Neural progenitor cell (in vitro differentiated cells): Measurements from ENCODE around the gene MSL2. TPM values are rescaled to one million over a fixed set of nuclear protein-coding genes. Genes with fewer than 3 reads are reported as not detected.
"Not testable (repeated sequence)": the region's sequence is repeated elsewhere in the genome, so short reads cannot be mapped to it uniquely, and the experiment has no call there.

ENCODE experiments used
- DNase-seq: peaks from one replicate; pipeline ENCODE4 v3.0.0-alpha.2; 2016; ENCODE audit warnings: low spot score
- H2AFZ ChIP-seq: fragments of 200-600 bp; sonication (generic); replicated peaks from 2 replicates; pipeline ENCODE4 v1.6.1; 2016; ENCODE audit warnings: antibody characterized with exemption
- H3F3A ChIP-seq: fragments of 200-600 bp; sonication (generic); 2 replicates; pipeline ENCODE4 v1.6.1; 2016; ENCODE audit warnings: antibody characterized with exemption, low read depth
- H3K27ac ChIP-seq: fragments of 200-600 bp; sonication (generic); 2 replicates; pipeline ENCODE4 v1.5.1; 2016; ENCODE audit warnings: mild to moderate bottlenecking
- H3K27me3 ChIP-seq: fragments of 200-600 bp; sonication (generic); 2 replicates; pipeline ENCODE4 v1.6.1; 2016; ENCODE audit warnings: mild to moderate bottlenecking, moderate library complexity
- H3K36me3 ChIP-seq: fragments of 200-600 bp; sonication (generic); 2 replicates; pipeline ENCODE4 v1.5.1; 2016
- H3K4me1 ChIP-seq: fragments of 200-600 bp; sonication (generic); 2 replicates; pipeline ENCODE4 v1.6.1; 2016; ENCODE audit warnings: mixed run types
- H3K4me2 ChIP-seq: fragments of 200-600 bp; sonication (generic); 2 replicates; pipeline ENCODE4 v1.6.1; 2016
- H3K4me3 ChIP-seq: fragments of 200-600 bp; sonication (generic); 2 replicates; pipeline ENCODE4 v1.5.1; 2016
- H3K79me2 ChIP-seq: fragments of 200-600 bp; sonication (generic); 2 replicates; pipeline ENCODE4 v1.6.1; 2016; ENCODE audit warnings: low read depth
- H3K9ac ChIP-seq: fragments of 200-600 bp; sonication (generic); 2 replicates; pipeline ENCODE4 v1.6.1; 2016
- H3K9me3 ChIP-seq: fragments of 200-600 bp; sonication (generic); 2 replicates; pipeline ENCODE4 v1.5.1; 2016; ENCODE audit warnings: low read depth
- H4K20me1 ChIP-seq: fragments of 200-600 bp; sonication (generic); 2 replicates; pipeline ENCODE4 v1.6.1; 2016; ENCODE audit warnings: low read depth
- H3K27ac Mint-ChIP-seq: 3 replicates; pipeline ENCODE4 v1.8.0; 2021; ENCODE audit warnings: mixed read lengths
- H3K27me3 Mint-ChIP-seq: 2 replicates; pipeline ENCODE4 v1.8.0; 2022; ENCODE audit warnings: low read depth, mild to moderate bottlenecking, inconsistent platforms, moderate library complexity, mixed read lengths; ENCODE audit not compliant: insufficient read depth
- H3K36me3 Mint-ChIP-seq: 3 replicates; pipeline ENCODE4 v1.8.0; 2021; ENCODE audit warnings: mixed read lengths
- H3K4me1 Mint-ChIP-seq: 3 replicates; pipeline ENCODE4 v1.8.0; 2021; ENCODE audit warnings: mixed read lengths
- H3K4me3 Mint-ChIP-seq: 3 replicates; pipeline ENCODE4 v1.8.0; 2021; ENCODE audit warnings: mild to moderate bottlenecking, moderate library complexity, mixed read lengths
- H3K9me3 Mint-ChIP-seq: 3 replicates; pipeline ENCODE4 v1.8.0; 2020; ENCODE audit warnings: mixed read lengths
- EZH2 ChIP-seq: fragments of 200-600 bp; sonication (generic); IDR thresholded peaks from 2 replicates; pipeline ENCODE4 v1.6.1; 2017; ENCODE audit warnings: antibody characterized with exemption, mild to moderate bottlenecking, moderate library complexity
- EZH2phosphoT487 ChIP-seq: fragments of 200-600 bp; sonication (generic); IDR thresholded peaks from 2 replicates; pipeline ENCODE4 v1.6.1; 2017; ENCODE audit warnings: antibody characterized with exemption
- total RNA-seq: library from RNA; depleted of rRNA; stranded (reverse); fragments of >200 nt; gene quantifications from 2 replicates; pipeline ENCODE4 v1.2.3, GENCODE V29; 2015; ENCODE audit warnings: low replicate concordance
- TF ChIP-seq, protein P1 (sequence below): fragments of 200-600 bp; sonication (generic); IDR thresholded peaks from 2 replicates; pipeline ENCODE4 v1.5.1; 2017; ENCODE audit warnings: antibody characterized with exemption, mild to moderate bottlenecking

The MSL2 gene
- total RNA-seq, 1 donor from 2014 or later = 52.9 TPM

DNA sequence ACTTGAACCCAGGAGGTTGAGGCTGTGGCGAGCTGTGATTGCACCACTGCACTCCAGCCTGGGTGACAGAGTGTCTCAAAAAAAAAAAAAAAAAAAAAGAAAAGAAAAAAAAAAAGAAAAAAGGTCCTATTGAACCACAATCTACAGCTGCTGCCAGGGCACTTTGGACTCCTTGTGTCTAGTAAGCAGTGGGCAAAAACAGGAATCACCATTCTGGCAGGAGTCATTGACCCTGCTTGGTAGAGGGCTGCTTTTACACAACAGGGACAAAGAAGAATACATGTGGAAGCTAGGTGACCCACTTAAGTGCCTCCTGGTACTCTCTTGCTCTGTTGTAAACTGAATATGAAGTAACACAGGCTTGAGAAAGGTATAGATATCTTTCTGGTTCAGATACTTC is 39.4 kb upstream of the MSL2 start:
- Histone ChIP-seq H2AFZ (no peak overlapping the region), H3K4me2 (no peak overlapping the region), H3K36me3 (no peaks in the 10 kb centered on the region), H3K9me3 (no peaks in the 10 kb centered on the region), H3K9ac (no peak overlapping the region), H3K27ac (no peak overlapping the region), H3K4me3 (no peak overlapping the region), H3F3A (no peaks in the 10 kb centered on the region), H3K27me3 (no peaks in the 10 kb centered on the region), H3K79me2 (no peaks in the 10 kb centered on the region), H4K20me1 (no peaks in the 10 kb centered on the region), H3K4me1 (no peaks in the 10 kb centered on the region)
- Mint-ChIP-seq H3K4me3 (no peak overlapping the region), H3K4me1 (no peaks in the 10 kb centered on the region), H3K27me3 (peaks cover 2% of the 10 kb centered on the region), H3K27ac (no peak overlapping the region), H3K36me3 (no peaks in the 10 kb centered on the region), H3K9me3 (no peaks in the 10 kb centered on the region)
- no peak for TF ChIP-seq EZH2phosphoT487
- no peak for TF ChIP-seq EZH2
- no peak for DNase-seq

- H3K27me3 Mint-ChIP-seq = no peaks in the 10 kb centered on the region
- Histone ChIP-seq H4K20me1 (no peaks in the 10 kb centered on the region), H3K4me2 (no peak overlapping the region), H3K27me3 (no peaks in the 10 kb centered on the region), H3K79me2 (no peaks in the 10 kb centered on the region), H3K4me3 (no peak overlapping the region), H3K27ac (no peak overlapping the region), H3K36me3 (no peaks in the 10 kb centered on the region), H3F3A (no peaks in the 10 kb centered on the region), H3K9ac (no peak overlapping the region), H3K9me3 (no peaks in the 10 kb centered on the region), H3K4me1 (no peaks in the 10 kb centered on the region), H2AFZ (no peak overlapping the region)
- H3K4me3 Mint-ChIP-seq = no peak overlapping the region
- H3K27ac Mint-ChIP-seq = no peak overlapping the region
- no peak for TF ChIP-seq EZH2phosphoT487
- no peaks in the 10 kb centered on the region for H3K36me3 Mint-ChIP-seq
- no peaks in the 10 kb centered on the region for H3K4me1 Mint-ChIP-seq
- DNase-seq = no peak
- no peaks in the 10 kb centered on the region for H3K9me3 Mint-ChIP-seq
Measured at GRCh38 chr3:136232413-136232812, 36.3 kb upstream of the MSL2 start.

GRCh38 chr3:136222746-136223145 is 26.6 kb upstream of the MSL2 start:
- not testable (repeated sequence) for H3K4me1 Mint-ChIP-seq, H4K20me1 ChIP-seq, H3K27me3 Mint-ChIP-seq, H3K4me1 ChIP-seq, H3F3A ChIP-seq, H3K4me3 ChIP-seq, H3K27ac Mint-ChIP-seq, DNase-seq, H3K27me3 ChIP-seq, H3K27ac ChIP-seq, H3K4me3 Mint-ChIP-seq, H3K79me2 ChIP-seq, H3K36me3 Mint-ChIP-seq, H2AFZ ChIP-seq, H3K4me2 ChIP-seq, H3K36me3 ChIP-seq, H3K9me3 ChIP-seq, H3K9ac ChIP-seq
- peaks cover 16% of the 10 kb centered on the region for H3K9me3 Mint-ChIP-seq

- Histone ChIP-seq H3K4me1 (no peaks in the 10 kb centered on the region), H3K79me2 (no peaks in the 10 kb centered on the region), H3K4me3 (no peak overlapping the region), H3K27me3 (no peaks in the 10 kb centered on the region), H2AFZ (no peak overlapping the region), H3F3A (no peaks in the 10 kb centered on the region), H3K36me3 (no peaks in the 10 kb centered on the region), H3K9ac (no peak overlapping the region), H4K20me1 (no peaks in the 10 kb centered on the region), H3K4me2 (no peak overlapping the region), H3K9me3 (no peaks in the 10 kb centered on the region), H3K27ac (no peak overlapping the region)
- no peak overlapping the region for H3K27ac Mint-ChIP-seq
- no peaks in the 10 kb centered on the region for H3K36me3 Mint-ChIP-seq
- TF ChIP-seq EZH2 (no peak), EZH2phosphoT487 (no peak)
- TF ChIP-seq, protein P1, sequence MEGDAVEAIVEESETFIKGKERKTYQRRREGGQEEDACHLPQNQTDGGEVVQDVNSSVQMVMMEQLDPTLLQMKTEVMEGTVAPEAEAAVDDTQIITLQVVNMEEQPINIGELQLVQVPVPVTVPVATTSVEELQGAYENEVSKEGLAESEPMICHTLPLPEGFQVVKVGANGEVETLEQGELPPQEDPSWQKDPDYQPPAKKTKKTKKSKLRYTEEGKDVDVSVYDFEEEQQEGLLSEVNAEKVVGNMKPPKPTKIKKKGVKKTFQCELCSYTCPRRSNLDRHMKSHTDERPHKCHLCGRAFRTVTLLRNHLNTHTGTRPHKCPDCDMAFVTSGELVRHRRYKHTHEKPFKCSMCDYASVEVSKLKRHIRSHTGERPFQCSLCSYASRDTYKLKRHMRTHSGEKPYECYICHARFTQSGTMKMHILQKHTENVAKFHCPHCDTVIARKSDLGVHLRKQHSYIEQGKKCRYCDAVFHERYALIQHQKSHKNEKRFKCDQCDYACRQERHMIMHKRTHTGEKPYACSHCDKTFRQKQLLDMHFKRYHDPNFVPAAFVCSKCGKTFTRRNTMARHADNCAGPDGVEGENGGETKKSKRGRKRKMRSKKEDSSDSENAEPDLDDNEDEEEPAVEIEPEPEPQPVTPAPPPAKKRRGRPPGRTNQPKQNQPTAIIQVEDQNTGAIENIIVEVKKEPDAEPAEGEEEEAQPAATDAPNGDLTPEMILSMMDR = no peak
- H3K4me1 Mint-ChIP-seq = peaks cover 3% of the 10 kb centered on the region
- no peaks in the 10 kb centered on the region for H3K9me3 Mint-ChIP-seq
- peaks cover 3% of the 10 kb centered on the region for H3K27me3 Mint-ChIP-seq
- no peak for DNase-seq
- H3K4me3 Mint-ChIP-seq = no peak overlapping the region
Measured at GRCh38 chr3:136211547-136211946, 15.4 kb upstream of the MSL2 start.

GRCh38 chr3:136209921-136210320 is 13.8 kb upstream of the MSL2 start:
- H4K20me1 ChIP-seq = no peaks in the 10 kb centered on the region
- no peaks in the 10 kb centered on the region for H3K36me3 ChIP-seq
- H3K79me2 ChIP-seq = no peaks in the 10 kb centered on the region
- no peak for DNase-seq
- H3K4me1 Mint-ChIP-seq = peaks cover 3% of the 10 kb centered on the region
- no peaks in the 10 kb centered on the region for H3K9me3 Mint-ChIP-seq
- no peak overlapping the region for H2AFZ ChIP-seq
- no peaks in the 10 kb centered on the region for H3K36me3 Mint-ChIP-seq
- no peak overlapping the region for H3K27ac ChIP-seq
- TF ChIP-seq EZH2 (no peak), EZH2phosphoT487 (no peak)
- TF ChIP-seq, protein P1 = no peak
- peaks cover 3% of the 10 kb centered on the region for H3K27me3 Mint-ChIP-seq
- H3K9ac ChIP-seq = no peak overlapping the region
- H3F3A ChIP-seq = no peaks in the 10 kb centered on the region
- H3K4me3 Mint-ChIP-seq = no peak overlapping the region
- H3K27ac Mint-ChIP-seq = no peak overlapping the region
- no peaks in the 10 kb centered on the region for H3K27me3 ChIP-seq
- H3K4me3 ChIP-seq = no peak overlapping the region
- no peak overlapping the region for H3K4me2 ChIP-seq
- H3K4me1 ChIP-seq = no peaks in the 10 kb centered on the region
- no peaks in the 10 kb centered on the region for H3K9me3 ChIP-seq
